Measurements from ENCODE around the gene REPS1.

REPS1 gene

DNA sequence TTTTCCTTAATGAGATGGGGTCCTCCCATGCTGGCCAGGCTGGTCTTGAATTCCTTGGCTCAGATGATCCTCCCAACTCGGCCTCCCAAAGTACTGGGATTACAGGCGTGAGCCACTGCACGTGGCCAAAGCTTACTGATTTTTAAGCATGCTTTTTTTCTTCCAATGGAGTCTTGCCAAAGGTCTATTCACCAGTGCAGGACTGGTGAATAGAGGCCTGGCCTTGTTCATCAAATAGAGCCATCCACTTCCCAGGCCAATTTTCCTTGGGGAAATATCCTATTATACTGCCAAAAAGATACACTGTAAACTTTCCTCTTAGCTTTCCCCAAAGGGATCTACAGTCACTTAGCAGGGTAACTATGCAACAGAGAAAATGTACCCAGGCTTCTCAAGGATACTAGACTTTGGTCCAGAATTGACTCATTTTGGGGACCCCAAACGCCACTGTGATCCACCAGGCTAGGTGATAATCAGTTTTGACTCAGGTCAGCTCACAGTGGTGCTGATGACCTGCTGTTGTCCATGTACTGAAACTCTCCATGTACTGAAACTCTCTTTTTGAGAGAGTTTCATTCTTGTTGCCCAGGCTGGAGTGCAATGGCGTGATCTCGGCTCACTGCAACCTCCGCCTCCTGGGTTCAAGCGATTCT lies 91.8 kb downstream of the REPS1 start:
- H3K79me2 ChIP-seq (ENCODE audit: control insufficient read depth, insufficient read depth, low read length, poor library complexity), result no peaks in the 10 kb centered on the region
- H3K4ac ChIP-seq (ENCODE audit: low read depth, low read length), result no peak overlapping the region
- H3K14ac ChIP-seq (ENCODE audit: low read length), result no peak overlapping the region
- no peak overlapping the region for H3K27ac ChIP-seq (ENCODE audit: low read depth, low read length)
- H3K4me2 ChIP-seq (ENCODE audit: low read length), result no peak overlapping the region
- no peak overlapping the region for H4K8ac ChIP-seq (ENCODE audit: low read depth, low read length)
- no peaks in the 10 kb centered on the region for H3K4me1 ChIP-seq (ENCODE audit: control insufficient read depth in 1 of 2, insufficient read depth in 2 of 2, low read length in 2 of 2)
- no peak overlapping the region for H2BK12ac ChIP-seq (ENCODE audit: low read length)
- no peak overlapping the region for H2BK5ac ChIP-seq (ENCODE audit: low read depth, low read length, poor library complexity)
- no peak overlapping the region for H2AFZ ChIP-seq (ENCODE audit: insufficient read depth, low read length, poor library complexity)
- H4K12ac ChIP-seq (ENCODE audit: low read depth, low read length), result no peak overlapping the region
- no peaks in the 10 kb centered on the region for H3K9me3 ChIP-seq (ENCODE audit: insufficient read depth, low read depth, low read length)
- WGBS (ENCODE audit: extremely low coverage, insufficient coverage, insufficient read length), result no CpG with 5 or more reads among the region's 8 CpGs
- no peak overlapping the region for H3K18ac ChIP-seq (ENCODE audit: low read length)
- no peaks in the 10 kb centered on the region for H3K27me3 ChIP-seq (ENCODE audit: insufficient read depth, low read length)
- H3K36me3 ChIP-seq (ENCODE audit: control insufficient read depth in 1 of 2, insufficient read depth in 2 of 2, low read length in 2 of 2), result peaks cover 0 to 2% of the 10 kb centered on the region in 2 experiments
- H3K79me1 ChIP-seq (ENCODE audit: low read length), result no peaks in the 10 kb centered on the region
- no peak overlapping the region for H4K91ac ChIP-seq (ENCODE audit: low read depth, low read length)
- no peak overlapping the region for H3K4me3 ChIP-seq (ENCODE audit: low read depth, low read length)
- H2BK120ac ChIP-seq (ENCODE audit: insufficient read depth, low read length, poor library complexity), result no peak overlapping the region
- H2AK5ac ChIP-seq (ENCODE audit: low read length), result no peak overlapping the region
- H3K9ac ChIP-seq (ENCODE audit: low read length), result no peak overlapping the region
- no peak overlapping the region for H3K23ac ChIP-seq (ENCODE audit: low read length)
- no peak for DNase-seq

DNA sequence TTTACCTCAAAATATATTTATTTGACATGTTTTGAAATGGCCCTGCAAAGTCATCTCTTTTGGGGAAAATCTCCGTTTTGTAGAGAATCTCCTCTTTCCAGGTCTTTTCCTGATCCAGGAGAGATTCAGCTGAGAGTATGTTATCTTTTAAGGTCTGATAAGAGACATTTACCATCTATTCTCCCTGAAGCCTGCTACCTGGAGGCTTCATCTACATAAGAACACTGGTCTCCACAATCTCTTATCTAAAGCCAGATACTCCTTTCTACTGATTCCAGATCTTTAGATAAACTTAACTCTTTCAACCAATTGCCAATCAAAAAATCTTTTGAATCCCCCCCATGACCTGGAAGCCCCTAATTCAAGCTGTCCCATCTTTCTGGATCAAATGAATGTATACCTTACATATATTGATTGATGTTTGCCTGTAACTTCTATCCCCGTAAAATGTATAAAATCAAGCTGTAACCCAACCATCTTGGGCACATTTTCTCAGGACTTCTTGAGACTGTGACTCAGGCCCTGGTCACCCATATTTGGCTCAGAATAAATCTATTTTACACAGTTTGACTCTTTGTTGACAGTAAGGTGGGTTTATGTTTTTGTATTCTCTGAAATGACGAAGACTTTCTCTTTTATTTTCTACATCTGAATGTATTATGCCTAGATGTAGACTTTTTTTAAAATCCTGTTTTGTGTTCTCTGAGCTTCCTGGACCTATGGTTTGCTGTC lies 96.6 kb downstream of the REPS1 start:
- no peak overlapping the region for H2BK120ac ChIP-seq (ENCODE audit: insufficient read depth, low read length, poor library complexity)
- no peak overlapping the region for H3K23ac ChIP-seq (ENCODE audit: low read length)
- H3K4me3 ChIP-seq (ENCODE audit: low read depth, low read length), result no peak overlapping the region
- no peak overlapping the region for H2AK5ac ChIP-seq (ENCODE audit: low read length)
- H3K36me3 ChIP-seq (ENCODE audit: control insufficient read depth in 1 of 2, insufficient read depth in 2 of 2, low read length in 2 of 2), result no peaks in the 10 kb centered on the region
- no peak for DNase-seq
- H2AFZ ChIP-seq (ENCODE audit: insufficient read depth, low read length, poor library complexity), result no peak overlapping the region
- no peak overlapping the region for H2BK5ac ChIP-seq (ENCODE audit: low read depth, low read length, poor library complexity)
- H3K79me1 ChIP-seq (ENCODE audit: low read length), result no peaks in the 10 kb centered on the region
- no peak overlapping the region for H3K4me2 ChIP-seq (ENCODE audit: low read length)
- no CpG with 5 or more reads among the region's 3 CpGs for WGBS (ENCODE audit: extremely low coverage, insufficient coverage, insufficient read length)
- H3K79me2 ChIP-seq (ENCODE audit: control insufficient read depth, insufficient read depth, low read length, poor library complexity), result no peaks in the 10 kb centered on the region
- no peaks in the 10 kb centered on the region for H3K4me1 ChIP-seq (ENCODE audit: control insufficient read depth in 1 of 2, insufficient read depth in 2 of 2, low read length in 2 of 2)
- no peak overlapping the region for H4K12ac ChIP-seq (ENCODE audit: low read depth, low read length)
- no peak overlapping the region for H2BK12ac ChIP-seq (ENCODE audit: low read length)
- H3K27ac ChIP-seq (ENCODE audit: low read depth, low read length), result no peak overlapping the region
- no peaks in the 10 kb centered on the region for H3K9me3 ChIP-seq (ENCODE audit: insufficient read depth, low read depth, low read length)
- no peak overlapping the region for H3K18ac ChIP-seq (ENCODE audit: low read length)
- no peak overlapping the region for H3K4ac ChIP-seq (ENCODE audit: low read depth, low read length)
- no peak overlapping the region for H4K8ac ChIP-seq (ENCODE audit: low read depth, low read length)
- H3K27me3 ChIP-seq (ENCODE audit: insufficient read depth, low read length), result no peaks in the 10 kb centered on the region
- H4K91ac ChIP-seq (ENCODE audit: low read depth, low read length), result no peak overlapping the region
- no peak overlapping the region for H3K9ac ChIP-seq (ENCODE audit: low read length)
- no peak overlapping the region for H3K14ac ChIP-seq (ENCODE audit: low read length)

DNA sequence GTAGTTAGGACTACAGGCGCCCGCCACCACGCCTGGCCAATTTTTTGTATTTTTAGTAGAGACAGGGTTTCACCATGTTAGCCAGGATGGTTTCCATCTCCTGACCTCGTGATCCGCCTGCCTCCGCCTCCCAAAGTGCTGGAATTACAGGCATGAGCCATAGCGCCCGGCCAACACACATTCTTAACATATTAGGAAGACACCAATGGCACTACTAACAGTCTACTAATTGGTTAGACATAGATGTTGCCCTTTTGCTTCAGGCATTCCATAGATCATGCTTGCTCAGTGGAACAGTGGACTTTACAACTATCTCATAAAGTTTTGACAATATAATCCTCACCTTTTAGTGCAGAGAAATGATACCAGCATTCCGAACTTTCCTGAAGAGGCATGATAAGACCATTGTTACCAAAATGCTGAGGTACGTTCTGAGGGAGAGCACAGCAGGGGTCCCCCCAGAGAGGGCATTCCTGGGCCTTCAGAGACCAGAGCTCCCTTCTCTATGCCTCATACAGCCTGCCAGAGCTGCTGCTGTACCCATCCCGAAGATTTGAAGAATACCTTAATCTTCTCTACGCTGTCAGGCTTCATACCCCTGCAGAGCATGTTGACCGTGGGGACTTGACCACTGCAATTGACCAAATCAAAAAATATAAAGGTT lies 102.8 kb downstream of the REPS1 start:
- Histone ChIP-seq H3K4me1 (ENCODE audit: control insufficient read depth in 1 of 2, insufficient read depth in 2 of 2, low read length in 2 of 2) (peaks cover 2 to 3% of the 10 kb centered on the region in 2 experiments), H3K4me3 (ENCODE audit: low read depth, low read length) (no peak overlapping the region), H2AK5ac (ENCODE audit: low read length) (no peak overlapping the region), H4K12ac (ENCODE audit: low read depth, low read length) (no peak overlapping the region), H4K8ac (ENCODE audit: low read depth, low read length) (no peak overlapping the region), H3K9me3 (ENCODE audit: insufficient read depth, low read depth, low read length) (no peaks in the 10 kb centered on the region), H3K14ac (ENCODE audit: low read length) (no peak overlapping the region), H3K79me2 (ENCODE audit: control insufficient read depth, insufficient read depth, low read length, poor library complexity) (no peaks in the 10 kb centered on the region), H3K9ac (ENCODE audit: low read length) (no peak overlapping the region), H3K27ac (ENCODE audit: low read depth, low read length) (no peak overlapping the region), H3K18ac (ENCODE audit: low read length) (no peak overlapping the region), H2AFZ (ENCODE audit: insufficient read depth, low read length, poor library complexity) (no peak overlapping the region), H2BK120ac (ENCODE audit: insufficient read depth, low read length, poor library complexity) (no peak overlapping the region), H3K27me3 (ENCODE audit: insufficient read depth, low read length) (no peaks in the 10 kb centered on the region), H3K36me3 (ENCODE audit: control insufficient read depth in 1 of 2, insufficient read depth in 2 of 2, low read length in 2 of 2) (no peaks in the 10 kb centered on the region), H2BK12ac (ENCODE audit: low read length) (no peak overlapping the region), H3K23ac (ENCODE audit: low read length) (no peak overlapping the region), H2BK5ac (ENCODE audit: low read depth, low read length, poor library complexity) (no peak overlapping the region), H3K4me2 (ENCODE audit: low read length) (no peak overlapping the region), H3K4ac (ENCODE audit: low read depth, low read length) (no peak overlapping the region), H3K79me1 (ENCODE audit: low read length) (no peaks in the 10 kb centered on the region), H4K91ac (ENCODE audit: low read depth, low read length) (no peak overlapping the region)
- peak; percentile 86 to 88 for DNase-seq
- no CpG with 5 or more reads among the region's 13 CpGs for WGBS (ENCODE audit: extremely low coverage, insufficient coverage, insufficient read length)

DNA sequence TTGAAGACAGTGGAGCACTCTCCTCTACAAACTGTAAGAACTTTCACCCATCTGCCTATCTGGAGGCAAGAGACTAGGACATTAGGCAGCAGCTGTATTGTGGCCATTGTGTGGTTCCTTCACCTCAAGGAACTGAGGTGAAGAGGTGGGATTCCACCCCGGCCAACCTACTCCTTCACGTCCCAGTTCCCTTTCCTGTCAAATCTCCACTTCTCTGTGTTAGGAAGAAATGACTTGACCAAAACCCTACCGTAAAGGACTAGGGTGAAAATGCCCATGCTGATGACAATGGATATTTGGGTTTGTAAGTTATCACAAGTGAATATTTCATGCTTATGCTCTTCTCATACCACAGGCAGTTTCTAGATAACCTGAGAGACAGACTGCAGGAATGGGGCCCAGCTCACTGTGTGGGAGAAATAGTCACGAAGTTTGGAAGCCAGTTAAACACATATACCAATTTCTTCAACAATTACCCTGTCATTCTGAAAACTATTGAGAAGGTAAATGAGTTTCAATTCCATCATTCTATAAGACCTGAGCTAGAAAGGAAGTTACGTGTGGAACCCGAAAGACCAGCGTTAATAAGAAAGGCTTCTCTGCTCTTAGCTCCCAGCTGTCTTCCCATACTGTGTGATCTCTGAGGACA lies 105.6 kb downstream of the REPS1 start:
- H3K36me3 ChIP-seq (ENCODE audit: control insufficient read depth in 1 of 2, insufficient read depth in 2 of 2, low read length in 2 of 2), result no peaks in the 10 kb centered on the region
- no peak overlapping the region for H2AFZ ChIP-seq (ENCODE audit: insufficient read depth, low read length, poor library complexity)
- no peak overlapping the region for H4K8ac ChIP-seq (ENCODE audit: low read depth, low read length)
- no peak overlapping the region for H2BK120ac ChIP-seq (ENCODE audit: insufficient read depth, low read length, poor library complexity)
- H3K4me1 ChIP-seq (ENCODE audit: control insufficient read depth in 1 of 2, insufficient read depth in 2 of 2, low read length in 2 of 2), result peaks cover 2 to 3% of the 10 kb centered on the region in 2 experiments
- no peaks in the 10 kb centered on the region for H3K79me1 ChIP-seq (ENCODE audit: low read length)
- no peak overlapping the region for H3K4ac ChIP-seq (ENCODE audit: low read depth, low read length)
- H2BK12ac ChIP-seq (ENCODE audit: low read length), result no peak overlapping the region
- H3K27me3 ChIP-seq (ENCODE audit: insufficient read depth, low read length), result no peaks in the 10 kb centered on the region
- no peak overlapping the region for H4K91ac ChIP-seq (ENCODE audit: low read depth, low read length)
- no peak overlapping the region for H3K14ac ChIP-seq (ENCODE audit: low read length)
- H4K12ac ChIP-seq (ENCODE audit: low read depth, low read length), result no peak overlapping the region
- no peak overlapping the region for H3K18ac ChIP-seq (ENCODE audit: low read length)
- no peak overlapping the region for H3K23ac ChIP-seq (ENCODE audit: low read length)
- no peaks in the 10 kb centered on the region for H3K9me3 ChIP-seq (ENCODE audit: insufficient read depth, low read depth, low read length)
- H3K79me2 ChIP-seq (ENCODE audit: control insufficient read depth, insufficient read depth, low read length, poor library complexity), result no peaks in the 10 kb centered on the region
- no peak overlapping the region for H2BK5ac ChIP-seq (ENCODE audit: low read depth, low read length, poor library complexity)
- H3K9ac ChIP-seq (ENCODE audit: low read length), result no peak overlapping the region
- no peak overlapping the region for H3K4me3 ChIP-seq (ENCODE audit: low read depth, low read length)
- H3K4me2 ChIP-seq (ENCODE audit: low read length), result no peak overlapping the region
- H2AK5ac ChIP-seq (ENCODE audit: low read length), result no peak overlapping the region
- no peak for DNase-seq
- H3K27ac ChIP-seq (ENCODE audit: low read depth, low read length), result no peak overlapping the region
- WGBS (ENCODE audit: extremely low coverage, insufficient coverage, insufficient read length), result no CpG with 5 or more reads among the region's 7 CpGs

Measured in trophoblast cell (in vitro differentiated cells and primary cell).